ENCODE results near the gene BTBD1.
A peak's percentile ranks its signal among the peaks of the same experiment; 100 is the strongest.

The BTBD1 gene

DNA sequence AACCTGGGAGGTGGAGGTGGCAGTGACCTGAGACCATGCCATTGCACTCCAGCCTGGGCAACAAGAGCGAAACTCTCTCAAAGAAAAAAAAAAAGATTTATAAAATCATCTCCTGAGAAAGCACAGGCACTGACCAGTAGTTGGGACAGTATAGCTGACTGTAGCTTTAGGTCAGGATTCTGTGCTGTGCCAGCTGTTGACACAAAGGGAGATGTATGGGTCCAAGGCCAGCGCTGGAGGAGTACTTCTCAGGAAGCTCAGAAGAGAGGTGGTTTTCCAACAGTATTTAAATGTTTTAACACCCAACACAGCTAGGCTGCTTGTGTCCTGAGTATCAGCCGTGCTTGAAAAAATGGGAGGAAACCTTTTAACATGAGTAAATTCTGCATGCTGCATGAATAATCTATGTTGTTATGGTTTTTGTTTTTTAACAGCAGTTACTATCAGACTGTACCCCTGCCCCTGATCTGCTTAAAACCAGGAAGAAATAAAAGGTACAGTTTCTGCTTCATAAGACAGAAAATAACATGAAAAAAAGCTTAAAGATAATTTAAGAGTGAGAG, 74.5 kb downstream of the BTBD1 start:
- no peak for DNase-seq (ENCODE audit: low spot score)

DNA sequence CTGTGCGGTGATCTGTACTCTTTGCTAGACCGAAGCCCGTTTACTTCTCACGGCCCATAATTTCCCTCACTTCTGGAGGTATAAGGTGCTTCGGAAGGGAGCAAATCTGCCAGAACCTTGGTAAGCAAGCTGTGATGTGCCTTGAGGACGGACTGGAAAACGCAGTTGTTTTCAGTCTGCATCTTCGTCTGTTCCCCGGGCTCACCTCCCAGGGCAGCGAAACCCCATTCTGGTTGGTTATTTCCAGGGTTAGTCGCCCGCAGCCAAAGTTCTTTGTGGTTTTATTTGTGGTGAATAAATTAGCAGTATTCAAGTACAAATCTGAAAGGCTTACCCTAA, 80.6 kb downstream of the BTBD1 start:
- DNase-seq (ENCODE audit: low spot score) = peak; percentile 44

DNA sequence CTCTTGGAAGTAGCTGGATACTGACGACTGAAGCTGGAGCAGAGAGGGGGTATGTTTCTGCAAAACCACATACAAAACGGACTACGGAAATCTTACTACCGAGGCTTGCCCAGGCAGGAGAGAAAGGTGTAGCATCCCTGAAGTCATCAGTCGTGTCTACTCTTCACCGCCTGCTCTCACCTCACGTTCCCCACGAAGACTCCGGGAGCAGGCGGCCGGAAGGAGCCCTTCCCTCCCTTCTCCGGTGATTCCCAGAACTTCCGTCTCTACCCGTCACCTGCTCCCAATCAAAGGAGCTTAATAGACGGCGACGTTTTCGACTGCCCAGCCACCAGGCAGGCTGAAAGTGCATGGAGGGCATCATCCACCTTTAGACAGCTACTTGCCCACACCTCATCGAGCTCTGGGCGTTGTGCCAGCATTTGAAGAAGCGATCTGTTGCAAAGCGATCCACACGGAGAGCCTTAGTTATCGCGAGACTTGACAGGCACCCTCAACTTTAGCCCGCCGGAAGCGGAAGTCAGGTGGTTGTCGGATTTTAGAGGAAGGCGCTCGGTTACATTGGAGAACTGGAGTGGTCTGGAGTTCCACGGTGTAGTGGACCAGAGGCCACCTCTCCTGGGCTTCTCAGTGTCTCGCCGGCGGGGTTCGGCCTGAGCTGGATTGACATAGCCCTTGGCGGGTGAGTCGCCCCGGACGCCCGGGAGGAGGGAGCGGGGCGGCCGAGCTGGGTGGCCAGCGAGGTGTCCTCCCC, 81.2 kb downstream of the BTBD1 start, which contains the start of gene RAMAC:
Gene RAMAC, plus strand, starts transcription at position 523 of the 754 bp plus-strand sequence. CDS start 2,809 bp downstream, outside the sequence.
- peak; percentile 99 for DNase-seq (ENCODE audit: low spot score)

DNA sequence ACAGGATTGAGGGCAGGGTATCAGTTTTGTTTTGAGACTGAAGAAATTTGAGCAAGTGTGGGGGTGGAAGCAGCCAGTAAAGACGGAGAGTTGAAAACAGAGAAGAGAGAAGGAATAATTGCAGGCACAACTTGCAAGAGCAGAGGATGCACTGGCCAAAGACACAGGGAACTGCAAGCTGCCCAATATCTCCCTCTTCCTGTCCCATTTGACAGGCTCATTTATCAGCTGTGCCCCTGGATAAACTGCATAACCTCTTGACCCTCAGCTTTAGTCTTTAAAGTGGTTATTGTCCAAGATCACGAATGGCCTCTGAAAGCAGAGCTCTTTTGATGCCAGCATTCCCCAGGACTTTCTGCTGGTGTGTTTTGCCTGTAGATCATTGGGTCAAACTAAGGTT, 86.1 kb downstream of the BTBD1 start:
- no peak for DNase-seq (ENCODE audit: low spot score)

DNA sequence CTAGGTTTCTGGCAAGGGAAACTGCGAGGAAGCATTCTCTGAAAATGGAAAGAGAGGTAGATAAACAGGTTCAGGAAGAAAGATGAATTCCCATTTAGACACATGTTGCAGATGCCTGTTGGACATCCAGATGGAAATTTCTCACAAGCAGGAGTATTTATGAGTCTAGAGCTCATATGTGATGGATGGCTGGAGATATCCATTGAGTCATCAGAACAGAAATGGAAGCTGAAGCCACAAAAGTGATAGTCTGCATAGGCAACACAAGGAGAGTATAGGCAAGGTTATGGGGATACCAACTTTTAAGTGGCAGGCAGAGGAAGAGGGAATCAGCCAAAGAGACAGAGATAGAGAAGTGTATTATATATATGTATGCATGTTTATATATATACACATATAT, 87.3 kb downstream of the BTBD1 start:
- DNase-seq (ENCODE audit: low spot score) = no peak

DNA sequence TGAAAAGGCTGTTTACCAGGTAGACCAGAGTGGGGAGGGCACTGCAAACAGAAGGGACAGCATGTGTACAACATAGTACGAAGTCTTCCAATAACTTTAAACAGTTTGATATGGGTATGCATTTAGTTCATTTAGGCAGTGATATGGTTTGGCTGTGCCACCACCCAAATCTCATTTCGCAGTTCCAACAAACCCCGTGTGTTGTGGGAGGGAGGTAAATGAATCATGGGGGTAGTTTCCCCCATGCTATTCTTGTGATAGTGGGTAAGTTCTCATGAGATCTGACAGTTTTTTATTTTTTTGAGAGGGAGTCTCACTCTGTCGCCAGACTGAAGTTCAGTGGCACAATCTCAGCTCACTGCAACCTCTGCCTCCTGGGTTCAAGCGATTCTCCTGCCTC, 88.6 kb downstream of the BTBD1 start:
- no peak for DNase-seq (ENCODE audit: low spot score)

DNA sequence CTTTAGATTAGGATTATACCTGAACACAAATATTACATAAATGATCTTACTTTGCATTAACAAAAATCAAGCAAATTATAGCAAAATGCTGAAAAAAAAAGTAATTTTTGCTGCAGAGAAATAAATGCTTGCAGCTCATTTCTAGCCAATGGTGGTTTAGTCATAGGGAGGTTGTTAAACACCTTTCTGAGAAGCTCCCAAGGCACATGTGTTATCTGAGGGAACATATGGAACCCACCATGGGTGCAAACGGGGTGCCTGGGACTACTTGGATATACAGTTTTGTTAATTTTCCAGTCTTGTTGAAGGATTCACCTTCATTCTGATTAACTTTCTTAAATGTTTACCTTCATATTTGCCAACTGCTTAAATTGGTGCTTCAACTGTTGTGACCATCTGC, 90.0 kb downstream of the BTBD1 start:
- DNase-seq (ENCODE audit: low spot score) = no peak

DNA sequence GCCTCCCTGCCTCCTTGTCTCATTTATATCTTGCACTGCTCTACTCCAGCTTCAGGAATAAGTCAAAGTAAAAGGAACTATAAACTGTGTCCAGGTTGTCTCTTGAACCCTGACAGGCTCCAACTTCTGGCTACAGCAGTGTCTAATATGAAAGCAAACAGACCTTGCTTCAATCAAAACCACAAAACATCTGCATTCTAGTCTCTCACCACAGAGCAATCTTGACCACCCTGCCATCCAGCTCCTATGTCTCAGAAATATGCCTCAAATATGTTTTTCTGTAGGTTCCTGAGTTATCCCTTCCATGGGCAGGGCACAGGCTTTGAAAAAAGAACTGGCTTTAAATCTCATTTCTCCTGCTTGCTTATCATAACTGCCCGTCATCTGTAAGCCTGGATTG, 94.1 kb downstream of the BTBD1 start:
- DNase-seq (ENCODE audit: low spot score) = no peak

DNA sequence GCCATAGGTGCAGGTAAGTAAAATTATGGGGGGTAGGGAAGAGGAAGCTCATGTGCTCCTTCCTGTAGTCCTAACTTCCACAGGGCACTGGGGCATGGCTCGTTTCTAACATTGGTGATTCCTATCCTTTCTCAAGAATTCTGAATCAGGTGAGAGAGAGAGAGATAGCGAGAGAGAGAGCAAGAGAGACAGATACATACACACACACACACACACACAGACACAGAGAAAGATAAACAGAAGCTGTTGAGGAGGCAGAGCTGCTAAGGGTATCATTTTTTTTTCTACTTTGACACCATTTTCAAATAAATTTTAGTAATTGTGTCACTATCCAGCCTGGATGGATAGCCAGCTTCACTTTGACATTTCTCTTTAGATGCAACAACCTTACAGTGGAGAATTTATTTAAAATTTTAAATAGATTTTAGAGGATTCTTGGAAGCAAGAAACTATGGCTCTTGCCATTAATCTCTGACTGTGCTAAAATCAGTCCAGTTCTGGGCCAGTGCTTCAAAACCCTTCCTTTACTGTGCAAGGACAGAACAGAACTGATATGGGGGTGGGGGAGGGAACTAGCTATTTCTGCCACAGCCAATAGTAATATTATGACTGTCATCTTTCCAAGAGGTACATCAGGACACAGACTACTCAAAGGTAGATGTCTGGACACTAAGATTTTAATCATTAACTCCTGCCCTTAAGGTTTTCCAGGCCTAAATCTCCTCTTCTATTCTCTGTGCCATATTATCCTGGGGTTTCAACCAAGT, 95.7 kb downstream of the BTBD1 start:
- no peak for DNase-seq (ENCODE audit: low spot score)

DNA sequence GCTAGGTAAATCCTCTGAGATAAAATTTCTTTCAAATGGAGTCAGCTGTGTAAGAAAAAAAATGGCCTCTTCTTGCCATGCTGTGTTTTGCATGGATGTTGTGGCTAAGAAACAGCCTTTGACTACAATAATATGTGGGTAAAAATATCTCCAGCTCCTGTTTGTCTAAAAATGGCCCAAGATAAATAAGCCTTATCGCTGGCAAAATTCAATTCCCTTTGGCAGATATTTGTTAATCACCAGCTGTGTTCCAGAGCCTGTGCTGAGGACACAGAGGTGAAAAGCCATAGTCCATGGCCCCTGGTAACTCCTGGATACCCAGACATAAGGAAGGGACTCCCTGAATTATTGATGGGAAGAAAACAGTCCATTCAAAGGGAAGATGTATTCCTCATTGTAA, 96.4 kb downstream of the BTBD1 start:
- DNase-seq (ENCODE audit: low spot score) = no peak

DNA sequence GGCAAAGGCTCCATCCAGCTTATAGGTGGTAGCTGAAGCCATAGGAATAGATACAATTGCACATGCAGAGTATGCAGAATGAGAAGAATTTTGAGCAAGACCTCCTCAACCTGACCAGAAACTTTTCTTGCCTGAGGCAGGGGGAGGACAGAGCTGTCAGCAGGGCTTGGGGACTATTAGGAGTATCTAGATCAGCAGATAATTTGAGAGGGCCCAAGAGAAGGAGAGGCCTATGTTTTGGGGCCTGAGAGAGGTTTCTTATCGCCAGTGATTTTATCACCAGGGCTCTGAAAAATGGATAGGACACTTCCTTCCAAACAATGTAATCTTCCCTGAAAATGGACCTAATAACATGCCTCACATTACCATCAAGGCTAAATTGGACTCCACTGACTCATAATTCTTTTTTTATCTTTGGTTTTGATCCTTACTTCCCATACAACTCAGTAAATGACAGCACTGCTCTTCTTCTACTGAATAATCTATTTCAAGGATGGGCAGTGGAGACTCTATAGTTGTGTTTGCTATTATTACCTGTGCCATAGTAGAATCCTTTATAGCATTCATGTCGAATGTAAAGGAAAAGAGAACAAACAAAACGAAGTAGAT, 96.9 kb downstream of the BTBD1 start:
- DNase-seq (ENCODE audit: low spot score) = no peak

DNA sequence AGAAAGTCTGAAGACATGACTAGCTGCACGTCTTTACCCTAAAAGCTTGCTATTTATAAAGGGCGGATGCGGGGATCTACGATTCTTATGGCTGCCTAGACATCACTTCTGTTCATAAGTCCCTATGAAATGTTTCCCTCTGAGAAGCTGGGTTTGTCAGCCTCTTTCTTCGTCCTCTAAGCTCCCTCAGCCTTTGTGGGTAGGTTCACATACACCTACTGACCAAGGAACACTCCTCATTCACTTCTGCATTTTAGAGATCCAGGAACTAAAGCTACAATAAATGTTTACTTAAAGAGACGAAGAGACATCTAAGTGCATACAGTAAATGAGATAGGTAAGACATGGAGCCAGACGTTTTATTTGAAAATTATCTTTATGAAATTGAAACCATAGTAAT, 97.7 kb downstream of the BTBD1 start:
- DNase-seq (ENCODE audit: low spot score) = no peak

DNA sequence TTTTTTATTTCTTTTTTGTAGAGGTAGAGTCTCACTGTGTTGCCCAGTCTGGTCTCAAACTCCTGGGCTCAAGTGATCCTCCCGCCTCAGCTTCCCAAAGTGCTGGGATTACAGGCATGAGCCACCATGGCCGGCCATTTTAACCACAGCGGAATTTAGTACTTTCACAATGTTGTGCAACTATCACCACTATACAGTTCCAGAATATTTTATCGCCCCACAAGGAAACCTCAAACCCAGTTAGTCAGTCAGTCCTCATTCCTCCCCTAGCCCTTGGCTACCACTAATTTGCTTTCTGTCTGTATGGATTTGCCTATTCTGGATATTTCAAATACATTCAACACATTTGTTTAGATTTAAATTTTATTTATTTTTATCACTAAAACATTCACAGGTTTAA, 99.0 kb downstream of the BTBD1 start:
- DNase-seq (ENCODE audit: low spot score) = no peak

DNA sequence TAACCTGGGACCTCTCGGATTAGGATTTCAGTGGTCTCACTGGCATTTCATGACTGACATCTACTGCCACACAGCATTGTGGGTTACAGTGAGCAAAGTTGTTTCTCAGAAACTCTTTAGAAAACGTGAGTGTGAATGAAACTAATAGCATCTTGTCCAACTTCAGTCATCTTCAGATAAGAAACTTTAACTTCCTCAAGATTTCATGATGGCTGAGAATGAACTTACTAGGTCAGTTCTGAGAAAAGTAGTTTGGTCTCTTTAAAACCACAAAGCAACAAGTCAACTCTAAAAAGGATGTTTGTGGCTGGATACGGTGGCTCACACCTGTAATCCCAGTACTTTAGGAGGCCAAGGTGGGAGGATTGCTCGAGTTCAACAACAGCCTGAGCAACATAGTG, 100.4 kb downstream of the BTBD1 start:
- DNase-seq (ENCODE audit: low spot score) = no peak
